CD4-positive, CD25-positive, alpha-beta regulatory T cell (primary cell): ENCODE measurements around the gene PLIN5. TPM values are rescaled to one million over a fixed set of nuclear protein-coding genes. Genes with fewer than 3 reads are reported as not detected.
"Not testable (repeated sequence)": the region's sequence is repeated elsewhere in the genome, so short reads cannot be mapped to it uniquely, and the experiment has no call there.

Experiments
- ATAC-seq, 2 donors: fragments of 150-1000 bp; cut with Tn5 transposase; one replicate each; pipeline ENCODE4 v1.10.0; 2021; ENCODE audit warnings: low read depth in 2 of 2, moderate number of reproducible peaks in 2 of 2, moderate library complexity in 1 of 2
- DNase-seq, 3 donors: peaks; one replicate each; pipeline versions ENCODE4 v3.0.0 to v3.0.0-alpha.2; 2012 to 2022; ENCODE audit warnings: mixed read lengths in 1 of 3
- H3K27ac ChIP-seq: one replicate; pipeline ENCODE4 v1.7.0; 2013; ENCODE audit warnings: mild to moderate bottlenecking, low read length; ENCODE audit not compliant: insufficient read depth, poor library complexity, severe bottlenecking
- H3K27me3 ChIP-seq: one replicate; pipeline ENCODE4 v1.7.0; 2013; ENCODE audit warnings: low read length; ENCODE audit not compliant: control insufficient read depth, insufficient read depth
- H3K36me3 ChIP-seq: one replicate; pipeline ENCODE4 v1.7.0; 2013; ENCODE audit warnings: mild to moderate bottlenecking, low read length, moderate library complexity; ENCODE audit not compliant: control insufficient read depth, insufficient read depth
- H3K4me1 ChIP-seq: 2 replicates; pipeline ENCODE4 v1.7.0; 2013; ENCODE audit warnings: mild to moderate bottlenecking, low read length; ENCODE audit not compliant: insufficient read depth, control insufficient read depth, poor library complexity, severe bottlenecking
- H3K4me3 ChIP-seq: one replicate; pipeline ENCODE4 v1.7.0; 2013; ENCODE audit warnings: low read depth, mild to moderate bottlenecking, low read length, moderate library complexity
- H3K9me3 ChIP-seq, 2 experiments: 1 replicate in 1 of 2; 2 replicates in 1 of 2; pipeline ENCODE4 v1.7.0; 2013; ENCODE audit warnings: low read length in 2 of 2, mild to moderate bottlenecking in 1 of 2, moderate library complexity in 1 of 2; ENCODE audit not compliant: control insufficient read depth in 2 of 2
- H3K27ac Mint-ChIP-seq, 3 donors: one replicate each; pipeline ENCODE4 v1.8.0; 2020 to 2022; ENCODE audit warnings: mild to moderate bottlenecking in 3 of 3, mixed read lengths in 3 of 3, moderate library complexity in 2 of 3
- H3K27me3 Mint-ChIP-seq: one replicate; pipeline ENCODE4 v1.8.0; 2022; ENCODE audit warnings: mild to moderate bottlenecking, mixed read lengths
- H3K36me3 Mint-ChIP-seq: one replicate; pipeline ENCODE4 v1.8.0; 2020; ENCODE audit warnings: mixed read lengths
- H3K4me1 Mint-ChIP-seq, 4 donors: one replicate each; pipeline ENCODE4 v1.8.0; 2020 to 2022; ENCODE audit warnings: mixed read lengths in 4 of 4, mild to moderate bottlenecking in 1 of 4
- H3K4me3 Mint-ChIP-seq, 4 donors: one replicate each; pipeline ENCODE4 v1.8.0; 2020 to 2022; ENCODE audit warnings: mild to moderate bottlenecking in 4 of 4, mixed read lengths in 4 of 4, moderate library complexity in 3 of 4
- H3K9me3 Mint-ChIP-seq, 7 donors: one replicate each; pipeline ENCODE4 v1.8.0; 2020 to 2022; ENCODE audit warnings: mixed read lengths in 7 of 7, mild to moderate bottlenecking in 3 of 7, moderate library complexity in 2 of 7
- polyA plus RNA-seq, 4 donors: library from polyadenylated mRNA; unstranded; fragments of 300-500 nt; fragmentation: Illumina TruSeq; gene quantifications; one replicate each; pipeline ENCODE4 v1.2.3, GENCODE V29; 2021
- total RNA-seq: library from RNA; stranded (reverse); gene quantifications from one replicate; pipeline ENCODE4 v1.2.3, GENCODE V29; 2022

PLIN5 gene
- total and polyA plus RNA-seq, 5 donors from 2014 or later: 0.07 to 0.97 (median 0.25) TPM; not detected in 2

- H3K27me3 Mint-ChIP-seq: peaks cover 6% of the 10 kb centered on the region
Observed at GRCh38 chr19:4571305-4571917, 36.4 kb upstream of the PLIN5 start.

GRCh38 chr19:4570916-4571304, 35.9 kb upstream of the PLIN5 start:
- no peaks in the 10 kb centered on the region for H3K27me3 ChIP-seq
- Mint-ChIP-seq H3K4me1 (no peaks in the 10 kb centered on the region), H3K9me3 (no peaks in the 10 kb centered on the region), H3K36me3 (no peaks in the 10 kb centered on the region), H3K4me3 (no peak overlapping the region), H3K27me3 (peaks cover under 1% of the 10 kb centered on the region), H3K27ac (no peak overlapping the region)
- DNase-seq (no peak), ATAC-seq (no peak)
- no peaks in the 10 kb centered on the region for H3K4me1 ChIP-seq
- H3K27ac ChIP-seq: no peak overlapping the region
- no peak overlapping the region for H3K4me3 ChIP-seq
- H3K9me3 ChIP-seq: no peaks in the 10 kb centered on the region
- H3K36me3 ChIP-seq: no peaks in the 10 kb centered on the region

More at GRCh38 chr19:4571305-4571917, 36.4 kb upstream of the PLIN5 start:
- Mint-ChIP-seq H3K27ac (no peak overlapping the region), H3K36me3 (no peaks in the 10 kb centered on the region), H3K9me3 (no peaks in the 10 kb centered on the region), H3K4me3 (no peak overlapping the region), H3K4me1 (no peaks in the 10 kb centered on the region)
- H3K4me1 ChIP-seq: no peaks in the 10 kb centered on the region
- H3K9me3 ChIP-seq: no peaks in the 10 kb centered on the region
- no peaks in the 10 kb centered on the region for H3K36me3 ChIP-seq
- no peak overlapping the region for H3K4me3 ChIP-seq
- no peak for DNase-seq
- H3K27me3 ChIP-seq: no peaks in the 10 kb centered on the region
- no peak for ATAC-seq
- H3K27ac ChIP-seq: no peak overlapping the region

GRCh38 chr19:4570402-4570801, 35.4 kb upstream of the PLIN5 start:
- Histone ChIP-seq H3K9me3 (no peaks in the 10 kb centered on the region), H3K4me1 (no peaks in the 10 kb centered on the region), H3K36me3 (no peaks in the 10 kb centered on the region), H3K27ac (no peak overlapping the region), H3K27me3 (no peaks in the 10 kb centered on the region), H3K4me3 (no peak overlapping the region)
- Mint-ChIP-seq H3K4me1 (no peaks in the 10 kb centered on the region), H3K36me3 (no peaks in the 10 kb centered on the region), H3K9me3 (no peaks in the 10 kb centered on the region), H3K27ac (peak overlapping the region in 1 of 3 donors; percentile 46), H3K27me3 (no peaks in the 10 kb centered on the region), H3K4me3 (no peak overlapping the region)
- no peak for DNase-seq
- ATAC-seq: no peak

- Mint-ChIP-seq H3K27ac (no peak overlapping the region), H3K4me3 (no peak overlapping the region), H3K36me3 (no peaks in the 10 kb centered on the region), H3K4me1 (no peaks in the 10 kb centered on the region), H3K9me3 (no peaks in the 10 kb centered on the region), H3K27me3 (no peaks in the 10 kb centered on the region)
- H3K9me3 ChIP-seq: no peaks in the 10 kb centered on the region
- no peaks in the 10 kb centered on the region for H3K27me3 ChIP-seq
- H3K4me1 ChIP-seq: no peaks in the 10 kb centered on the region
- no peaks in the 10 kb centered on the region for H3K36me3 ChIP-seq
- H3K27ac ChIP-seq: no peak overlapping the region
- no peak overlapping the region for H3K4me3 ChIP-seq
- no peak for ATAC-seq
- DNase-seq: no peak
Observed at GRCh38 chr19:4568886-4569285, 33.9 kb upstream of the PLIN5 start.

- Histone ChIP-seq H3K27me3 (no peaks in the 10 kb centered on the region), H3K4me3 (no peak overlapping the region), H3K4me1 (no peaks in the 10 kb centered on the region), H3K27ac (no peak overlapping the region), H3K36me3 (no peaks in the 10 kb centered on the region), H3K9me3 (no peaks in the 10 kb centered on the region)
- H3K9me3 Mint-ChIP-seq: no peaks in the 10 kb centered on the region
- H3K36me3 Mint-ChIP-seq: no peaks in the 10 kb centered on the region
- no peak overlapping the region for H3K4me3 Mint-ChIP-seq
- no peaks in the 10 kb centered on the region for H3K4me1 Mint-ChIP-seq
- no peaks in the 10 kb centered on the region for H3K27me3 Mint-ChIP-seq
- DNase-seq (peak; percentile 35 to 53 (median 38)), ATAC-seq (peak; percentile 50 to 61)
- peak overlapping the region in 1 of 3 donors; percentile 31 for H3K27ac Mint-ChIP-seq
Observed at GRCh38 chr19:4567584-4568071, 32.6 kb upstream of the PLIN5 start.

GRCh38 chr19:4566402-4567051, 31.5 kb upstream of the PLIN5 start:
- Mint-ChIP-seq H3K27me3 (no peaks in the 10 kb centered on the region), H3K36me3 (no peaks in the 10 kb centered on the region), H3K4me1 (no peaks in the 10 kb centered on the region), H3K9me3 (no peaks in the 10 kb centered on the region), H3K4me3 (no peak overlapping the region), H3K27ac (no peak overlapping the region)
- H3K27me3 ChIP-seq: no peaks in the 10 kb centered on the region
- ATAC-seq: no peak
- no peak overlapping the region for H3K27ac ChIP-seq
- H3K9me3 ChIP-seq: no peaks in the 10 kb centered on the region
- no peaks in the 10 kb centered on the region for H3K4me1 ChIP-seq
- DNase-seq: no peak
- H3K4me3 ChIP-seq: no peak overlapping the region
- H3K36me3 ChIP-seq: no peaks in the 10 kb centered on the region

GRCh38 chr19:4563562-4563961, 28.5 kb upstream of the PLIN5 start:
- DNase-seq, H3K36me3 Mint-ChIP-seq, H3K9me3 Mint-ChIP-seq: not testable (repeated sequence)

GRCh38 chr19:4562085-4562484, 27.1 kb upstream of the PLIN5 start:
- H3K4me1 Mint-ChIP-seq, H3K36me3 Mint-ChIP-seq, H3K4me3 Mint-ChIP-seq, H3K4me1 ChIP-seq, H3K27ac Mint-ChIP-seq, H3K4me3 ChIP-seq, H3K36me3 ChIP-seq, DNase-seq, H3K9me3 Mint-ChIP-seq, H3K9me3 ChIP-seq, H3K27ac ChIP-seq, H3K27me3 Mint-ChIP-seq, H3K27me3 ChIP-seq: not testable (repeated sequence)
- ATAC-seq: peak; percentile 39 to 46

More at GRCh38 chr19:4563562-4563961, 28.5 kb upstream of the PLIN5 start:
- H3K4me3 Mint-ChIP-seq, H3K4me1 ChIP-seq, H3K36me3 ChIP-seq, H3K9me3 ChIP-seq, H3K27ac ChIP-seq, H3K27me3 ChIP-seq, H3K4me3 ChIP-seq, H3K27me3 Mint-ChIP-seq, H3K27ac Mint-ChIP-seq, H3K4me1 Mint-ChIP-seq: not testable (repeated sequence)
- peak in 1 of 2 donors; percentile 42 for ATAC-seq
